Liver (tissue), 2 donors: Measurements from ENCODE around the gene UBAP2L.

ENCODE experiments used
- CTCF ChIP-seq: fragments of 150-350 bp; IDR thresholded peaks from 2 replicates; pipeline ENCODE4 v1.5.1; 2017; ENCODE audit warnings: improper control_type of control experiment, low read depth, low read length; ENCODE audit not compliant: missing input control
- YY1 ChIP-seq: IDR thresholded peaks from 2 replicates; pipeline ENCODE4 v1.6.1; 2016; ENCODE audit warnings: antibody characterized with exemption, mild to moderate bottlenecking
- TF ChIP-seq, protein P1 (sequence below): IDR thresholded peaks from 2 replicates; pipeline ENCODE4 v1.6.1; 2016; ENCODE audit warnings: antibody characterized with exemption
- donor health status: healthy.

- TF ChIP-seq CTCF (no peak), YY1 (no peak)
- TF ChIP-seq, protein P1, sequence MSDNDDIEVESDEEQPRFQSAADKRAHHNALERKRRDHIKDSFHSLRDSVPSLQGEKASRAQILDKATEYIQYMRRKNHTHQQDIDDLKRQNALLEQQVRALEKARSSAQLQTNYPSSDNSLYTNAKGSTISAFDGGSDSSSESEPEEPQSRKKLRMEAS, result no peak
Measured at GRCh38 chr1:154301582-154301981, 80.8 kb downstream of the UBAP2L start.
